Esophagus muscularis mucosa (tissue), 3 donors: ENCODE data around the gene FCRLA.

Experiments
- CTCF ChIP-seq, 3 experiments: fragments of 200-600 bp in 2 of 3; fragments of 450-650 bp in 1 of 3; sonication (generic) in 2 of 3; IDR thresholded peaks; one replicate each; pipeline ENCODE4 v1.5.1; 2017 to 2019; ENCODE audit warnings: antibody characterized with exemption in 3 of 3, mild to moderate bottlenecking in 2 of 3, moderate library complexity in 1 of 3
- POLR2A ChIP-seq: fragments of 450-650 bp; IDR thresholded peaks from one replicate; pipeline ENCODE4 v1.6.1; 2017; ENCODE audit warnings: antibody characterized with exemption, moderate library complexity, mild to moderate bottlenecking, low read depth
- POLR2AphosphoS5 ChIP-seq, 2 donors: sonication (generic); formaldehyde crosslinking; IDR thresholded peaks; one replicate each; pipeline ENCODE4 v1.6.1; 2017; ENCODE audit warnings: antibody characterized with exemption in 2 of 2

GRCh38 chr1:161676958-161677689 lies 29.9 kb upstream of the FCRLA start:
- TF ChIP-seq POLR2AphosphoS5 (IDR thresholded peaks at IDR 0.05) (no peak), CTCF (IDR thresholded peaks at IDR 0.05) (no peak), POLR2A (no peak)
